Measurements from ENCODE around the gene ZNF438.

GRCh38 chr10:31005895-31006294 is 25.8 kb downstream of the ZNF438 start:
- TF ChIP-seq, protein P1, sequence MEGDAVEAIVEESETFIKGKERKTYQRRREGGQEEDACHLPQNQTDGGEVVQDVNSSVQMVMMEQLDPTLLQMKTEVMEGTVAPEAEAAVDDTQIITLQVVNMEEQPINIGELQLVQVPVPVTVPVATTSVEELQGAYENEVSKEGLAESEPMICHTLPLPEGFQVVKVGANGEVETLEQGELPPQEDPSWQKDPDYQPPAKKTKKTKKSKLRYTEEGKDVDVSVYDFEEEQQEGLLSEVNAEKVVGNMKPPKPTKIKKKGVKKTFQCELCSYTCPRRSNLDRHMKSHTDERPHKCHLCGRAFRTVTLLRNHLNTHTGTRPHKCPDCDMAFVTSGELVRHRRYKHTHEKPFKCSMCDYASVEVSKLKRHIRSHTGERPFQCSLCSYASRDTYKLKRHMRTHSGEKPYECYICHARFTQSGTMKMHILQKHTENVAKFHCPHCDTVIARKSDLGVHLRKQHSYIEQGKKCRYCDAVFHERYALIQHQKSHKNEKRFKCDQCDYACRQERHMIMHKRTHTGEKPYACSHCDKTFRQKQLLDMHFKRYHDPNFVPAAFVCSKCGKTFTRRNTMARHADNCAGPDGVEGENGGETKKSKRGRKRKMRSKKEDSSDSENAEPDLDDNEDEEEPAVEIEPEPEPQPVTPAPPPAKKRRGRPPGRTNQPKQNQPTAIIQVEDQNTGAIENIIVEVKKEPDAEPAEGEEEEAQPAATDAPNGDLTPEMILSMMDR (IDR thresholded peaks at IDR 0.05): no peak
- TF ChIP-seq REST (IDR thresholded peaks at IDR 0.05; ENCODE audit: insufficient read depth in 1 of 2, low read depth in 2 of 2, low read length in 1 of 2): no peak
- TF ChIP-seq POLR2AphosphoS5 (IDR thresholded peaks at IDR 0.05; ENCODE audit: low read depth, low read length): no peak
- no peak for TF ChIP-seq SIN3A (IDR thresholded peaks at IDR 0.05; ENCODE audit: borderline replicate concordance, insufficient read depth, low read depth, low read length)
- no peak for TF ChIP-seq TCF7L2 (IDR thresholded peaks at IDR 0.05; ENCODE audit: low read depth, low read length)

Data from Panc1 (cell line).